HepG2 (cell line): ENCODE data around the gene RGS6. TPM values are rescaled to one million over a fixed set of nuclear protein-coding genes. Genes with fewer than 3 reads are reported as not detected.

Source experiments
- ATAC-seq: fragments of 200-7000 bp; cut with Tn5 transposase; 3 replicates; pipeline ENCODE4 v1.9.1; 2020; ENCODE audit warnings: mild to moderate bottlenecking, moderate library complexity
- BruUV-seq: library from RNA; stranded (reverse); fragments of 400-500 nt; replicated peaks from 2 replicates; lab custom pipeline; 2021; lab: Mats Ljungman, UMichigan
- CTCF ChIA-PET: fragments of 300-600 bp; formaldehyde crosslinking; extraction: SDS; loops from one replicate; lab custom pipeline; 2021; ENCODE audit warnings: low total read pairs, inconsistent platforms, low intra/inter-chr PET ratio; lab: Yijun Ruan, JAX
- POLR2A ChIA-PET: fragments of 350-600 bp; sonication (Branson Sonifier 250); formaldehyde crosslinking; loops from one replicate; lab custom pipeline; 2020; ENCODE audit warnings: antibody characterized with exemption, inconsistent platforms; lab: Yijun Ruan, JAX
- DNase-seq: peaks from one replicate; pipeline ENCODE4 v3.0.0-alpha.2; 2015; ENCODE audit warnings: low spot score
- FAIRE-seq: peaks from 3 replicates; lab custom pipeline; 2011; peaks lifted over from hg19 to GRCh38; lab: Jason Lieb, UNC
- H2AFZ ChIP-seq: one replicate; pipeline ENCODE4 v1.6.1; 2011; ENCODE audit warnings: low read length, inconsistent platforms
- H3K27ac ChIP-seq: fragments of 300-600 bp; 3 replicates; pipeline ENCODE4 v1.8.0; 2011; ENCODE audit warnings: mixed run types, mild to moderate bottlenecking, mixed read lengths, low read length, inconsistent platforms; ENCODE audit not compliant: insufficient read depth; ENCODE audit errors: extremely low read length
- H3K27me3 ChIP-seq, 2 experiments: fragments of 200-600 bp in 1 of 2; 2 replicates in 1 of 2; 3 replicates in 1 of 2; pipeline versions ENCODE4 v1.6.0 to v1.8.0; 2011; ENCODE audit warnings: low read length in 2 of 2, mild to moderate bottlenecking in 2 of 2, moderate library complexity in 2 of 2, inconsistent platforms in 1 of 2; ENCODE audit not compliant: insufficient read depth in 2 of 2, control insufficient read depth in 1 of 2
- H3K36me3 ChIP-seq, 2 experiments: fragments of 200-600 bp in 1 of 2; replicated peaks in 1 of 2; 2 replicates in 1 of 2; 3 replicates in 1 of 2; pipeline versions ENCODE4 v1.5.1 to v1.8.0; 2011; ENCODE audit warnings: low read length in 2 of 2, inconsistent platforms in 1 of 2; ENCODE audit not compliant: insufficient read depth in 2 of 2, control insufficient read depth in 1 of 2
- H3K4me1 ChIP-seq: 2 replicates; pipeline ENCODE4 v1.5.1; 2012; ENCODE audit warnings: low read length, inconsistent platforms; ENCODE audit not compliant: insufficient read depth
- H3K4me2 ChIP-seq: 2 replicates; pipeline ENCODE4 v1.6.0; 2011; ENCODE audit warnings: low read depth, low read length, inconsistent platforms
- H3K4me3 ChIP-seq, 3 experiments: fragments of 200-600 bp in 1 of 3; sonication (generic), shearing (Covaris generic) in 1 of 3; replicated peaks in 1 of 3; 2 replicates each; pipeline ENCODE4 v1.5.1; 2011 to 2016; ENCODE audit warnings: low read length in 3 of 3, inconsistent platforms in 2 of 3, low read depth in 2 of 3, mild to moderate bottlenecking in 2 of 3, control low read depth in 1 of 3, mixed read lengths in 1 of 3; ENCODE audit not compliant: insufficient read depth in 1 of 3
- H3K79me2 ChIP-seq: one replicate; pipeline ENCODE4 v1.6.1; 2011; ENCODE audit warnings: low read length, inconsistent platforms; ENCODE audit not compliant: insufficient read depth
- H3K9ac ChIP-seq: 2 replicates; pipeline ENCODE4 v1.6.0; 2011; ENCODE audit warnings: mild to moderate bottlenecking, low read depth, low read length, inconsistent platforms; ENCODE audit not compliant: insufficient read depth
- H3K9me3 ChIP-seq: 2 replicates; pipeline ENCODE4 v1.5.1; 2012; ENCODE audit warnings: mild to moderate bottlenecking, low read length
- H4K20me1 ChIP-seq: 2 replicates; pipeline ENCODE4 v1.6.0; 2011; ENCODE audit warnings: inconsistent platforms, mild to moderate bottlenecking, low read length, moderate library complexity; ENCODE audit not compliant: insufficient read depth
- CEBPB ChIP-seq: IDR thresholded peaks from 2 replicates; pipeline ENCODE4 v1.6.1; 2011; ENCODE audit warnings: low read depth, low read length, improper control_type of control experiment, borderline replicate concordance
- HOXA5 ChIP-seq: sonication (generic); formaldehyde crosslinking; IDR thresholded peaks from 2 replicates; pipeline ENCODE4 v1.4.0; 2020; ENCODE audit warnings: missing genetic modification reagents
- ISL2 ChIP-seq: sonication (generic); formaldehyde crosslinking; IDR thresholded peaks from 2 replicates; pipeline ENCODE4 v1.5.0; 2020; ENCODE audit warnings: missing genetic modification reagents
- PITX1 ChIP-seq: sonication (generic); formaldehyde crosslinking; IDR thresholded peaks from 2 replicates; pipeline ENCODE4 v1.5.1; 2020; ENCODE audit warnings: mild to moderate bottlenecking, missing genetic modification reagents
- SMARCC2 ChIP-seq: fragments of 450-650 bp; IDR thresholded peaks from 2 replicates; pipeline ENCODE4 v1.6.1; 2017; ENCODE audit warnings: antibody characterized with exemption, mild to moderate bottlenecking
- TOE1 ChIP-seq: sonication (generic); formaldehyde crosslinking; IDR thresholded peaks from 2 replicates; pipeline ENCODE4 v1.4.0; 2020; ENCODE audit warnings: mild to moderate bottlenecking, missing genetic modification reagents
- XRCC5 ChIP-seq: fragments of 200-400 bp; formaldehyde crosslinking; optimal IDR thresholded peaks from 2 replicates; pipeline ENCODE3; 2017; ENCODE audit warnings: mild to moderate bottlenecking, low read length
- YEATS2 ChIP-seq: sonication (generic); formaldehyde crosslinking; IDR thresholded peaks from 2 replicates; pipeline ENCODE4 v1.4.0; 2020; ENCODE audit warnings: missing genetic modification reagents, borderline replicate concordance
- WGBS: methylation state at CpG from one replicate; pipeline ENCODE4 v1.1.6; 2017; ENCODE audit warnings: low lambda C conversion rate; 5-methylcytosine and 5-hydroxymethylcytosine counted together
- in situ Hi-C: cut with HindIII; loops from 2 replicates; pipeline ENCODE4 v1.10.0; 2017; ENCODE audit warnings: low pct_unique_long_range_greater_than_20kb; ENCODE audit not compliant: extremely low pct_ligation_motif_present
- intact Hi-C: fragments of 100-400 bp; cut with micrococcal nuclease; formaldehyde crosslinking; loops from one replicate; pipeline ENCODE4 v1.10.0; 2022; ENCODE audit not compliant: unreplicated experiment
- polyA plus RNA-seq, 8 experiments: library from polyadenylated mRNA; depleted of rRNA in 3 of 8; stranded (reverse) in 7 of 8; unstranded in 1 of 8; fragments of >200 nt; fragmentation: Illumina TruSeq in 4 of 8; extraction: Trizol in 4 of 8; gene quantifications; 2 replicates each; pipeline versions ENCODE4 v1.2.1 to v1.2.3, GENCODE V29; 2011 to 2016; ENCODE audit warnings: low read depth in 4 of 8, missing spikeins in 1 of 8, mixed read lengths in 1 of 8; ENCODE audit not compliant: insufficient read depth in 1 of 8
- total RNA-seq, 5 experiments: library from RNA; depleted of rRNA; stranded (reverse); fragments of >200 nt; fragmentation: Illumina TruSeq; extraction: Trizol; gene quantifications; 2 replicates each; pipeline ENCODE4 v1.2.3, GENCODE V29; 2016; ENCODE audit warnings: low read depth in 1 of 5

Gene RGS6
- total and polyA plus RNA-seq, 2 of the 13 experiments (the other 11 are each of a cell fraction or from before 2014, with no cell fraction given), result not detected

GRCh38 chr14:72448212-72448611, 516.0 kb downstream of the RGS6 start:
- FAIRE-seq (no peak), DNase-seq (no peak), ATAC-seq (no peak)
- intact Hi-C loops, result no loop called here
- Histone ChIP-seq H3K27me3 (no peaks in the 10 kb centered on the region; a peak in 1 of 5 replicates), H2AFZ (no peak overlapping the region), H3K4me1 (no peaks in the 10 kb centered on the region), H3K4me3 (no peak overlapping the region), H4K20me1 (no peaks in the 10 kb centered on the region), H3K4me2 (no peak overlapping the region), H3K9ac (no peak overlapping the region), H3K9me3 (no peaks in the 10 kb centered on the region), H3K27ac (no peak overlapping the region), H3K79me2 (no peaks in the 10 kb centered on the region), H3K36me3 (no peaks in the 10 kb centered on the region)
- BruUV-seq, result no TSS peak
- CTCF ChIA-PET, result no interaction called here
- in situ Hi-C loops, result no loop called here
- TF ChIP-seq HOXA5, result no peak
- TF ChIP-seq ISL2, result no peak
- TF ChIP-seq YEATS2 (CRISPR knock-in tag), result no peak
- TF ChIP-seq TOE1, result no peak
- TF ChIP-seq XRCC5, result no peak
- no peak for TF ChIP-seq PITX1 (CRISPR knock-in tag)
- TF ChIP-seq SMARCC2, result no peak
- WGBS, result 0% methylated on average over 2 of the region's 2 CpGs
- POLR2A ChIA-PET, result no interaction called here

- H3K27ac ChIP-seq, result no peak overlapping the region
- in situ Hi-C loops, result no loop called here
- H3K27me3 ChIP-seq, result no peaks in the 10 kb centered on the region
- no peak overlapping the region for H2AFZ ChIP-seq
- no peak overlapping the region for H3K9ac ChIP-seq
- DNase-seq, result no peak
- no TSS peak for BruUV-seq
- H3K36me3 ChIP-seq, result no peaks in the 10 kb centered on the region
- H3K4me3 ChIP-seq, result no peak overlapping the region
- no peaks in the 10 kb centered on the region for H4K20me1 ChIP-seq
- TF ChIP-seq CEBPB, result no peak
- TF ChIP-seq, all 625 proteins: peak for 0
- Histone ChIP-seq H3K79me2 (no peaks in the 10 kb centered on the region), H3K4me2 (no peak overlapping the region), H3K4me1 (no peaks in the 10 kb centered on the region), H3K9me3 (no peaks in the 10 kb centered on the region)
- CTCF ChIA-PET, result no interaction called here
- intact Hi-C loops, result no loop called here
- POLR2A ChIA-PET, result no interaction called here
- WGBS, result 2% methylated on average over 7 of the region's 7 CpGs
- ATAC-seq, result no peak
- FAIRE-seq, result no peak
Measured at GRCh38 chr14:72450473-72451044, 518.3 kb downstream of the RGS6 start.
